Measurements from ENCODE around the gene ZHX3. TPM values are rescaled to one million over a fixed set of nuclear protein-coding genes. Genes with fewer than 3 reads are reported as not detected.

ZHX3 gene
- total and polyA plus RNA-seq, 9 of the 15 experiments (the other 6 are each of a cell fraction or from before 2014, with no cell fraction given): 0.80 to 14.6 (median 4.9) TPM

DNA sequence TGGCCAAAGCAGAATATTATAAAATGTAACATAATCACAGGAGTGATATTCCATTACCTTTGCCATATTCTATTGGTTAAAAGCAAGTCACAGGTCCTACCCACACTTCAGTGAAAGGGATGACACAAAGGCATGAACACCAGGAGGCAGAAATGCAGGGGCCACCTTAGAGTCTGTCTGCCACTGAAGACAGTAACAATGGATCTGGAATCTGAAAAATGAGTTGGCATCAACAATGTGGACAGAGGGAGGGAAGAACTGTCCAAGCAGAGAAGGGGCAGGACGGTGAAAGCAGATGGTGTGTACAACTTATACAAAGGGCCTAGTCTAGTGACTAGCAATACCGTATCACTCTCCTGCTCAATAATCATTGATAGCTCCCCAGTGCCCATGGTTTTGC is 16.5 kb upstream of the ZHX3 start:
- H3K9me3 ChIP-seq (replicated peaks; ENCODE audit: control insufficient read depth, insufficient read depth, low read depth, low read length): no peaks in the 10 kb centered on the region
- H3K9me1 ChIP-seq (ENCODE audit: control insufficient read depth, insufficient read depth, low read length): no peaks in the 10 kb centered on the region
- no peak overlapping the region for H3K27ac ChIP-seq (ENCODE audit: extremely low read depth, low read depth, low read length)
- H3K27me3 ChIP-seq (ENCODE audit: control insufficient read depth in 2 of 2, insufficient read depth in 2 of 2, low read length in 2 of 2): peaks cover 0 to 10% of the 10 kb centered on the region in 2 experiments; a peak in 2 of 5 replicates
- ChIA-PET POLR2A (no interaction called here), CTCF (ENCODE audit: low intra/inter-chr PET ratio) (no interaction called here)
- H3K36me3 ChIP-seq (ENCODE audit: control insufficient read depth, insufficient read depth, low read length): no peaks in the 10 kb centered on the region
- no peak for ATAC-seq
- H3K4me2 ChIP-seq (ENCODE audit: insufficient read depth, low read length): no peak overlapping the region
- in situ Hi-C loops (cut with MboI) (no loop called here), intact Hi-C loops (cut with micrococcal nuclease) (no loop called here)
- no peak overlapping the region for H3K4me3 ChIP-seq
- DNase-seq (ENCODE audit: extremely low read depth in 1 of 4, low spot score in 3 of 4): no peak
- H3K9ac ChIP-seq (ENCODE audit: insufficient read depth in 1 of 2, low read depth in 2 of 2, low read length in 2 of 2): no peak overlapping the region
- H3K4me1 ChIP-seq (replicated peaks in 1 of 2; ENCODE audit: control insufficient read depth in 2 of 2, insufficient read depth in 2 of 2, low read length in 2 of 2): peaks cover 3 to 7% of the 10 kb centered on the region in 2 experiments; a peak in 3 of 5 replicates
- no peak for TF ChIP-seq RFX5 (IDR thresholded peaks at IDR 0.05; ENCODE audit: low read depth, low read length)
- TF ChIP-seq KLF6 (CRISPR knock-in tag; IDR thresholded peaks at IDR 0.05; ENCODE audit: borderline replicate concordance): no peak
- TF ChIP-seq ZNF444 (CRISPR knock-in tag; IDR thresholded peaks at IDR 0.05): no peak
- TF ChIP-seq ZNF354B (CRISPR knock-in tag; IDR thresholded peaks at IDR 0.05): no peak
- TF ChIP-seq MTA1 (IDR thresholded peaks at IDR 0.05; ENCODE audit: borderline replicate concordance): no peak
- TF ChIP-seq BRD4 (IDR thresholded peaks at IDR 0.05): no peak
- WGBS (ENCODE audit: insufficient coverage, low coverage, missing lambda C conversion rate): 32% methylated on average over 2 of the region's 2 CpGs
- no TSS peak for BruUV-seq (replicated peaks)
- no peaks in the 10 kb centered on the region for H3K79me2 ChIP-seq (ENCODE audit: control insufficient read depth, insufficient read depth, low read length)
- FAIRE-seq: no peak
- H2AFZ ChIP-seq (ENCODE audit: low read depth, low read length): no peak overlapping the region
- no peaks in the 10 kb centered on the region for H4K20me1 ChIP-seq (replicated peaks; ENCODE audit: control insufficient read depth, insufficient read depth, low read length)

DNA sequence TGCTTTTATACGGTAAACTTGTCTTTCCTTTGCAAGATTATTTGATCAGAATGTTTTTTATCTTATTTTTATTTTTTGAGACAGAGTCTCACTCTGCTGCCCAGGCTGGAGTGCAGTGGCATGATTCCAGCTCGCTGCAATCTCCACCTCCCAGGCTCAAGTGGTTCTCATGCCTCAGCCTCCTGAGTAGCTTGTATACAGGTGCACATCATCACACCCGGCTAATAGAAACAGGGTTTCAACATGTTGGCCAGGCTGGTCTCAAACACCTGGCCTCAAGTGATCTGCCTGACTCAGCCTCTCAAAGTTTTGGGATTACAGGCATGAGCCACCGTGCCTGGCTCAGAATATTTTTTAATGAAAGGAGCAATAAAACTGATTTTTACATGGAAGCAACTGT is 14.2 kb upstream of the ZHX3 start:
- no peak overlapping the region for H2AFZ ChIP-seq (ENCODE audit: low read depth, low read length)
- peaks cover 3 to 11% of the 10 kb centered on the region in 2 experiments; a peak in 2 of 5 replicates for H3K4me1 ChIP-seq (replicated peaks in 1 of 2; ENCODE audit: control insufficient read depth in 2 of 2, insufficient read depth in 2 of 2, low read length in 2 of 2)
- H3K4me3 ChIP-seq: no peak overlapping the region
- BruUV-seq (replicated peaks): no TSS peak
- WGBS (ENCODE audit: insufficient coverage, low coverage, missing lambda C conversion rate): 17% methylated on average over 4 of the region's 4 CpGs
- no peak overlapping the region for H3K27ac ChIP-seq (ENCODE audit: extremely low read depth, low read depth, low read length)
- ChIA-PET CTCF (ENCODE audit: low intra/inter-chr PET ratio) (interaction anchor here (0.6 kb wide), 1 partner anchor 61 kb away, joined by 3 read pairs; no protein-coding TSS in a partner anchor), POLR2A (no interaction called here)
- in situ Hi-C loops (cut with MboI): no loop called here
- H3K9me3 ChIP-seq (replicated peaks; ENCODE audit: control insufficient read depth, insufficient read depth, low read depth, low read length): no peaks in the 10 kb centered on the region
- no peaks in the 10 kb centered on the region for H4K20me1 ChIP-seq (replicated peaks; ENCODE audit: control insufficient read depth, insufficient read depth, low read length)
- peaks cover 0 to 10% of the 10 kb centered on the region in 2 experiments; a peak in 2 of 5 replicates for H3K27me3 ChIP-seq (ENCODE audit: control insufficient read depth in 2 of 2, insufficient read depth in 2 of 2, low read length in 2 of 2)
- no peaks in the 10 kb centered on the region for H3K79me2 ChIP-seq (ENCODE audit: control insufficient read depth, insufficient read depth, low read length)
- H3K36me3 ChIP-seq (ENCODE audit: control insufficient read depth, insufficient read depth, low read length): no peaks in the 10 kb centered on the region
- no peak overlapping the region for H3K9ac ChIP-seq (ENCODE audit: insufficient read depth in 1 of 2, low read depth in 2 of 2, low read length in 2 of 2)
- ATAC-seq (no peak), DNase-seq (ENCODE audit: extremely low read depth in 1 of 4, low spot score in 3 of 4) (no peak), FAIRE-seq (no peak)
- H3K4me2 ChIP-seq (ENCODE audit: insufficient read depth, low read length): no peak overlapping the region
- intact Hi-C loops (cut with micrococcal nuclease): no loop called here
- H3K9me1 ChIP-seq (ENCODE audit: control insufficient read depth, insufficient read depth, low read length): no peaks in the 10 kb centered on the region
- TF ChIP-seq MYNN (IDR thresholded peaks at IDR 0.05): no peak
- TF ChIP-seq MYNN (CRISPR knock-in tag; IDR thresholded peaks at IDR 0.05): no peak
- no peak for TF ChIP-seq KLF6 (CRISPR knock-in tag; IDR thresholded peaks at IDR 0.05; ENCODE audit: borderline replicate concordance)
- no peak for TF ChIP-seq ZBTB8A (IDR thresholded peaks at IDR 0.05; ENCODE audit: partially characterized antibody)
- TF ChIP-seq, protein P1, sequence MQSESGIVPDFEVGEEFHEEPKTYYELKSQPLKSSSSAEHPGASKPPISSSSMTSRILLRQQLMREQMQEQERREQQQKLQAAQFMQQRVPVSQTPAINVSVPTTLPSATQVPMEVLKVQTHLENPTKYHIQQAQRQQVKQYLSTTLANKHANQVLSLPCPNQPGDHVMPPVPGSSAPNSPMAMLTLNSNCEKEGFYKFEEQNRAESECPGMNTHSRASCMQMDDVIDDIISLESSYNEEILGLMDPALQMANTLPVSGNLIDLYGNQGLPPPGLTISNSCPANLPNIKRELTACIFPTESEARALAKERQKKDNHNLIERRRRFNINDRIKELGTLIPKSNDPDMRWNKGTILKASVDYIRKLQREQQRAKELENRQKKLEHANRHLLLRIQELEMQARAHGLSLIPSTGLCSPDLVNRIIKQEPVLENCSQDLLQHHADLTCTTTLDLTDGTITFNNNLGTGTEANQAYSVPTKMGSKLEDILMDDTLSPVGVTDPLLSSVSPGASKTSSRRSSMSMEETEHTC (IDR thresholded peaks at IDR 0.05): no peak
- TF ChIP-seq SETDB1 (IDR thresholded peaks at IDR 0.05; ENCODE audit: low read length): no peak
- TF ChIP-seq TEAD4 (IDR thresholded peaks at IDR 0.05; ENCODE audit: low read length): no peak
- no peak for TF ChIP-seq TEAD4 (CRISPR knock-in tag; IDR thresholded peaks at IDR 0.05; ENCODE audit: borderline replicate concordance)
- no peak for TF ChIP-seq CHD1 (IDR thresholded peaks at IDR 0.05; ENCODE audit: low read length)
- TF ChIP-seq RUNX1 (IDR thresholded peaks at IDR 0.05; ENCODE audit: low read depth): no peak
- no peak for TF ChIP-seq SMAD3 (CRISPR knock-in tag; conservative IDR thresholded peaks at IDR 0.05)
- no peak for TF ChIP-seq KLF1 (tag; IDR thresholded peaks at IDR 0.05)
- no peak for TF ChIP-seq ETV1 (tag; conservative IDR thresholded peaks at IDR 0.05; ENCODE audit: low read depth)
